ENCODE results near the gene FKBP2.

DNA sequence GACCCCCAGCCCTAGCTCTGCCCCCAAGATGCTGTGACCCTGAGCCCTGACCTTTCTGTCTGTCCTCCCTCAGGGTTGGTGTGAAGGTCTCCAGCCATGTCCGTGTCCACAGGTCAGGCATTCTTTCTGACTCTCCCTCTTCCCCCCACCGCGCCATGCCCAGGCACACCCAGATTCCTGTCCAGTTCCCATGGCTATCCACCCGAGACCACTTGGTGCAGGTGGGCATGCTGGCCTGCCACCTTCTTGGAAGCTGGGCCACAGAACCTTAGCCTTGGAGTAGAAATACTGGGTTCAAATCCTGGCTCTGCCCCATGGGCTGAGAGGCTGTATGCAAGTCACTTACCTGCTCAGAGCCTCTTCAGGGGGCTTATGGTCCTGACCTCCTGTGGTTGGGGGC, 8.1 kb downstream of the FKBP2 start:
- no peak for TF ChIP-seq CTCF (IDR thresholded peaks at IDR 0.05; ENCODE audit: poor library complexity)
- no peak for TF ChIP-seq EZH2 (IDR thresholded peaks at IDR 0.05; ENCODE audit: borderline replicate concordance)

Measured in hepatocyte (in vitro differentiated cells).